HK-2 (cell line): ENCODE data around the gene CDCA8.

ENCODE experiments used
- DNase-seq: peaks from one replicate; pipeline ENCODE4 v3.0.0-alpha.2; 2018; ENCODE audit not compliant: unreplicated experiment

The CDCA8 gene

DNA sequence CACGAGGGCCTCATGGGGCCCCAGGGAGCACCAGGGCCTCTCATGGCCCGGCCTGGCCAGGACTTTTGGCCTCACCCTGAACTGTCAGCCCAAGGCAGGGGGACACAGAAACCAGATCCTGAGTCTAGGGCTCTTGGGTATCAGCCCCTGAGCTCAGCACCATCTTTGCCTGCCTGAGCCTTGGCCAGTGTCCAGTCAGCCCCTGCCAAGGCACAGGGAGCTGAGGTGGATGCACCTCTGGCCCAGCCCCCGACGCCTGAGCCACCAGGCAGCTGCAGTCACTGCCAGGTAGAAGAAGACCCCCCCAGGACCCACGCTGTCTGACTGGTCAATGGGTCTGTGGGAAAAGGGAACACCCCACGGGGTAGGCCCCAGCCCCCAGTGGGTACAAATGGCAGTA, 25.3 kb downstream of the CDCA8 start:
- no peak for DNase-seq

DNA sequence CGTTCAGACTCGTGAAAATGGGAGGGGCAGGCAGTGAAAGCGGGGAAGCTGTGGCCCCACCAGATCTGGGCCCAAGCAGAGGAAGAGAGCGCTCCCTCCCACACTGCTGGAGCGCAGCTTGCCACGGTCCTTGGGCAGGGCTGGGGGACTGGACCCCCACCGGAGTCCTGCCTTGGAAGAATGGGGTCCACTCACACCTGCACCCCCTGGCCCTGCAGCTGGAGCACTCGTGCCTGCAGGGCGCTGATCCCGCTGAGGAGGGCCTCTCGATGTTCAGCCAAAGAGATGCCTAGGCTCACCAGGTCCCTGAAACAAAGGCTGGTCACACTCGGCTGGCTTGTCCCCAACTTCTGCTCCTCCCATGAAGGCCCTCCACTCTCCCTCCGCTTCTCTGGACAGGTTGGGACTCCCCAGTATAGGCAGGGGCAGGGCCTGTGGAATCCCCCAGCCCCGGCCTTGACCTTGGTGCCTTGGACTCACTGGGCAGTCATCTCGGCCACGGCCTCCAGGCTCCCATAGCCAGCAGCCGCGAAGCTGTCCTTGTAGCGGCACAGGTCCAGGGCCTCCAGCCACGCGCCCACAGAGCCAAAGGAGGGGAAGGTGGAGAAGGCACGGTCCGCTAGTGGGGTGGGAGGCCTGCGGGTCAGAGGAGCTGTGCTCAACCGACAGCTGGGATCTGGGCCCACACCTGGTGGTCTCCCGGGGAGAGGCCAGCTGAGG, 26.0 kb downstream of the CDCA8 start:
- no peak for DNase-seq

DNA sequence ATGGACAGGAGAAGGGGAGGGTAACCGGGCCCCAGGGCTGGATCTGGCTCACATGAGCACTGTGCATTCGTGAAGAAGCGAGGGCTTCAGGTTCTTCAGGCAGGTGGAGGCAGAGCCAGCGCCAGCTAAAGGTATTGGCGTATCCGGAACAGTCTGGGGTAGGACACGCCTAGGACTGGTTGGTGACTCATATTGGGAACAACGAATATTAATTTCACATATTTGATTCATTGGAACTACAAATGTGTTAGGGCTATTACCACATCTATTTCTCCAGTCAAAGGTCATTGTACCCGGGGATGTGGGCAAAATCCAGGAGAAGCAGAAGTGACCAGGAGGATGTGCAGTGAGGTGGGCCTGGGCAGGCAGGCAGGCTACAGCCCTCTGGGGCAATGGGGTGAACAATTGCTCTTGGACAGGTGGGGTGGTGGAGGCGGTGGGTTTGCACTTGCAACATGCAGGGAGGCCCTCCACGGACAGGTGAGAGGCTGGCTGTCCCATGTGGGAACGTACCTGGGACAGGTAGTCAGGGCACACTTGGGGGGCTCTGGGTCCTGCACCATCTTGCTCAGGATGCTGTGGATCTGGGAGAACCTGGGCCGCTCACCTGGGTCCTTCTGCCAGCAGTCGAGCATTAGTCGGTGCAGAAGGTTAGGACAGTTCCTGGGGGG, 26.7 kb downstream of the CDCA8 start:
- DNase-seq = no peak

- DNase-seq = no peak
Measured at GRCh38 chr1:37719572-37720195, 27.4 kb downstream of the CDCA8 start.

GRCh38 chr1:37720231-37721130, 28.2 kb downstream of the CDCA8 start:
- DNase-seq = no peak

DNA sequence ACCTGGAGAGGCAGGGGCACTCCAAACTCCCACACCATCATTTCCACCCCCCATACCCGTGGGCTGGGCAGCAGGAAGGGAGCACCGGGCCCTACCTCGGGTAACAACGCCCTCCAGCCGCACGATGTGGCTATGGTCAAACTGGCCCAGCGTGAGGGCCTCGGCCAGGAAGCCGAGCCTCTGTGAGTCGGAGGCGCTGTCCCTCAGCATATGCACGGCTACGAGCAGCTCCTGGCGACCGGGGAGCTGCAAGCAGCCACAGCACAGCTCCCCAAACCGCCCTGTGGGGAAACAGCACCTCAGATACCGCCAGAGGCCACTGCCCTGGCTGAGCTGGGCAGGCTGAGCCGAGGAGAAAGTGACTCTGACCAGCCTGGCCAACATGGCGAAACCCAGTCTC, 29.2 kb downstream of the CDCA8 start:
- no peak for DNase-seq

GRCh38 chr1:37722181-37723071, 30.1 kb downstream of the CDCA8 start:
- no peak for DNase-seq

GRCh38 chr1:37723072-37723389, 30.7 kb downstream of the CDCA8 start:
- no peak for DNase-seq

DNA sequence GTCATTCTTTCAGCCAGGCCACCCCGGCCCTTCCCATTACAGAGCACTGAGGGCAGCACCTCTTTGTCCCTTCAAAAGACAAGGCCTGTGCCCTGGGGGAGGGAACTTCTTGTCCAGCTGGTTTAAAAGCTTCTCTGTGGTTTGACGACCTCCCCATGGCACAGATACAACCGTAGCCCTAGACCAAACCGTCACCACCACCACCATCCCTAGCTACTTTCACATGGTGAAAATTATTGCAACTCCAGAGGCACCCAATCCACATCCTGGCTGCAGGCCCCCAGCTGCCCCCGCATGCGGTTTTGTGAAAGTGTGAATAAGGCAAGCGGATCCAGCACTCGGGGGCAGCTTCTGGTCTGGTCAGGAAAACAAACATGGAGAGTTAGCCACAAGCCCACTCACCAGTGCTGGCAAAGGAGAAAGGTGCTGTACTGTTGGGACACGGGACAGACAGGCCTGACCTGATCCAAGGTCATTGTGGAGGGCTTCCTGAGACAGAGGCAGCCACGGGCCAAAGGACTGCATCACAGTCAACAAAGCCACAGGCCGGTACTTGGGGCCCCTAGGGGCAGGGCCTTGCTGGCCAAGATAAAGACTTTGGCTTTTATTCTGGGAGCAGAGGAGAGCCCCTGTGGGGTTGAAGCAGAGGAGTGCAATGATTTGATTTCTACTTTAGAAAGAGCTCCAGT, 31.2 kb downstream of the CDCA8 start:
- DNase-seq = no peak

DNA sequence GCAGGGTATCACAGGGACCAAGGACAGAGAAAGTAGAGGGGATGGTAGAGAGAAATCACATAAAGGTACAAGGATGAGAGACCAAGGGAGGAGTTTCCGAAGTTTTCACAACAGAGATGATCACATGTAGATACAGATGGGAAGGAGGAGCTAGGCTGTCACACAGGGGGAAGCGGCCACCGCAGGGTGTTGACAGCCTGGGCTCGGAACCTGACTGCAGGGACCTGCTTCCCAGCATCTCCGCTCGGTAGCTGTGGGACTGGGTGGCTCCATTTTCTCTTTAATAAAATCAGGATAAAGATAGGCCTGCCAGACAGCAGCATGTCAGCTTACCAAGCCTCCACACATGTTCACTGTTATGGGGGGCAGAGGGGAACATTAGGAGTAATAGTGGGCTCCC, 32.3 kb downstream of the CDCA8 start:
- no peak for DNase-seq

- DNase-seq = no peak
Measured at GRCh38 chr1:37725851-37726613, 33.7 kb downstream of the CDCA8 start.

GRCh38 chr1:37726751-37727585, 34.7 kb downstream of the CDCA8 start:
- no peak for DNase-seq

- DNase-seq = no peak
Measured at GRCh38 chr1:37728416-37728815, 36.1 kb downstream of the CDCA8 start.

DNA sequence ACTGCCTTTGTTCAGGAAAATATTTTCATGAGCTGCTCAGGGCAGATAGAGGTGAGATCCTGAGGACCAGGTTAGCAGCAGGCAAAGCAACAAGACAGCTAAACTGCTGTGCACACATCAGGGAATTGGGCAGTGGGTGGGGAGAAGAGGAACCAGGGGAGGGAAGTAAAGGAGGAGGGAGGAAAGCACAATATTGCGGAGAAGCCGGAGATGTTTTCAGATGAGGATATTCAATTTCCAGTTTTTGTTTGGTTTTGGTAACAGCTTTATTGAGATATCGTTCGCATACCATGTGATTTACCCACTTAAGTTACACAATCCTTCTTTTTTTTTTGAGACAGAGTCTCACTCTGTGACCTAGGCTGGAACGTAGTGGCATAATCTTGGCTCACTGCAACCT, 38.1 kb downstream of the CDCA8 start:
- DNase-seq = no peak

DNA sequence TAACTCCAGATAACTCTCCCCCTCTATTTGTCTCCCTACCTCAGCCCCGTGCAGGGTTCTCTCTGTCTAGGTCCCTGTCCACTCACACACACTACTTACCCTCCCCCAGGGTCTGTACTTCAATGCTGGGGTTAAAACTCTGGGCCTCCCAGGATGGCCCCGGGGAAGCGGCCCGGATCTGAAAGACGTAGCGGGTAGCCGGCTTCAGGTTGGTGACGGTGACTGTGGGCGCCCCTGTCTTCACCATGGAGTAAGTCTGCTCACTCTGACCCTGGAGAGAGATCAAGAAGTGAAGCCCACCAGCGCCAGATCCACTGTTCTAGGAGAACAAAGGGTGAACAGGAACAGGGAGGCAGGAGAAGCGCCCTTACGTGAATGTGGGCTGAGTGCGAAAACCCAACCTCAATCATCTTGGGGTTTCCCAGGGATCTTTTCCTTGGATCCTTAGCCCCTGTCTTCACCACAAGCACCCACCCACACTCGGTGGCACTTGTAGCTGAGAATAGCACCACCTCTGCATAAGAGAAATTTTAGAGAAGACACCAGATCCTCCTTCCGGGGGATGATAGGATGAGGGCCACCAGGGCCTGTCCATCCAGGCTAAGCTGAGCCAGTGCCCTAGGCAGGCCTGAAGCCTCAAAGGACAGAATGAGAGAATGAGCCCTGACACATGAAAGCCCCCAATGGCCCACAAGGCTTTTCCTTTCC, 39.1 kb downstream of the CDCA8 start:
- DNase-seq = no peak

DNA sequence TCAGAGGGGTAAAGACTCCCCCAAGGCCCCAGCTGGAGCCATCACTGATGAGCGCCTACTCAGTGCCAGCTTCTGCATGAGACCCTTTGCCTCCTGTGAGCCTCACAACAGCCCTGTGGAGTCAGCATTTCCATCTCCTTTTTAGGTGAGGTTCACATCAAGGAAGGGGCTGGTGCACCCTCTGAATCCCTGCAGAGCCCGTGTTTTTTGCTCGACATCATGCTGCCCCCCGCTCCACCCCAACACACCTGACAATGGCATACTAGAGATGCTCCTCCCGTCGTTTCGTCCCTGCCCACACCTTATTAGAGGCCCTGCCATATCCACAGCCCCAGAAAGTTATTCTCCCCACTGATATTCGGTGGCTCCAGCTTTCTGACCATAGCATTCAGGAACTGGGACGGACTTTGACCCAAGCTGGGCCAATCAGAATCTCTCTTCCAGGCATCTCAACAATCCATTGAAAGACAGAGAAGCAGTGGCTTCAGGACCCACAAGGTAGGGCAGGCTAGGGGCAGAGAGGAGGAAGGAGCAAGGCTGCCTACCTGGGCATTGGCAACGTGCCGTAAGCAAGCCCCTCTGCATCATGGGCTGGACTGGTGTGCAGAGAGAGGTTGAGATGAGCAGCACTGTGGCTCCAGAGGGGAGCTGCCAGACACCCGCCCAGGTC, 39.9 kb downstream of the CDCA8 start:
- DNase-seq = no peak

- DNase-seq = no peak
Measured at GRCh38 chr1:37734629-37735591, 42.6 kb downstream of the CDCA8 start.
